Prostate gland (tissue), 2 donors: ENCODE data around the gene ELMO1.

Source experiments
- CTCF ChIP-seq, 4 experiments: fragments of 200-600 bp in 2 of 4; fragments of 450-650 bp in 2 of 4; sonication (generic) in 2 of 4; IDR thresholded peaks; 1 replicate in 3 of 4; 2 replicates in 1 of 4; pipeline ENCODE4 v1.5.1; 2016 to 2019; ENCODE audit warnings: antibody characterized with exemption in 4 of 4, mild to moderate bottlenecking in 2 of 4, moderate library complexity in 2 of 4
- POLR2A ChIP-seq: fragments of 450-650 bp; IDR thresholded peaks from one replicate; pipeline ENCODE4 v1.6.1; 2016; ENCODE audit warnings: antibody characterized with exemption, mild to moderate bottlenecking

- TF ChIP-seq CTCF (IDR thresholded peaks at IDR 0.05), result peak; percentile 41 to 61 (median 47)
- TF ChIP-seq POLR2A, result no peak
Observed at GRCh38 chr7:37495574-37496184, 47.0 kb upstream of the ELMO1 start.
